T-helper 22 cell (primary cell): ENCODE data around the gene CEP72.
"Not testable (repeated sequence)": the region's sequence is repeated elsewhere in the genome, so short reads cannot be mapped to it uniquely, and the experiment has no call there.

Source experiments
- DNase-seq: peaks from one replicate; pipeline ENCODE4 v3.0.0-alpha.2; 2020; ENCODE audit warnings: low read depth

CEP72 gene

GRCh38 chr5:618450-618849 lies 6.3 kb downstream of the CEP72 start:
- no peak for DNase-seq

GRCh38 chr5:619444-619843 lies 7.3 kb downstream of the CEP72 start:
- no peak for DNase-seq

DNA sequence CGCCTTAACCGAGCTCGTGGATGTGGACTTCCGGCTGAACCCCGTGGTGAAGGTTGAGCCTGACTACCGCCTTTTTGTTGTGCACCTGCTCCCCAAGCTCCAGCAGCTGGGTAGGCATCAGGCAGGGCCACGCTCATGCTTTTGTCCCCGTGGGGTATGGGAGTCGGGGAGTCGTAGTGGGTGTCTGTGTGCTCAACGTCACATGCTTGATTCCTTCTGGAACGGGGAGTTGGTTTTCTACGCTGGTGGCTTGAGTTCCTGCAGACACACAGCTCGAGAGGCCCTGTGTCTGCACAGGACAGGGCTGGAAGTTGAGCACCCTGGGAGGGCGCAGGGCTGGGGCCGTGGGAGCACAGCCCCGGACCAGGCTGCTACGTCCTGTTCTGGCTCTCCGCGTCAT lies 8.0 kb downstream of the CEP72 start:
- no peak for DNase-seq

- no peak for DNase-seq
Measured at GRCh38 chr5:620586-621180, 8.5 kb downstream of the CEP72 start.

DNA sequence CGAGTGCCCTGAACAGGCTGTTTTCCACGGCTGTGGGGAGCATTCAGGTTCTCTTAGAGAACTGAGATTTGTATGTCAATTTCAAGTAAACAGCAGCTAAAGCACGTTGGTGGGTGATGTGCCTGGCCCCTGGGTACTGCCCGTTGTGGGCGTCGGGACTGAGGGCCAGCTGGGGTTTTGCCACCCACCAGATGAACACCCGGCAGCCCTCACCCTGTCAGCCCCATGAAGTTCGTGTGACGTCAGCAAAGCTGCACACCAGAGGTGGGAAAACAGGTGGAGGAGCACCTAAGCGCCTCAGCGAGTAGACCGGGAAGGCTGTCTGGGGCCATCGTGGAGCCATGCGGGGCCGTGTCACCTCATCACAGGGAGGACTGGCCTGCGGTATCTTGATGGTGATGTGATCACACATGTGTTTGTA lies 9.2 kb downstream of the CEP72 start:
- DNase-seq = no peak

DNA sequence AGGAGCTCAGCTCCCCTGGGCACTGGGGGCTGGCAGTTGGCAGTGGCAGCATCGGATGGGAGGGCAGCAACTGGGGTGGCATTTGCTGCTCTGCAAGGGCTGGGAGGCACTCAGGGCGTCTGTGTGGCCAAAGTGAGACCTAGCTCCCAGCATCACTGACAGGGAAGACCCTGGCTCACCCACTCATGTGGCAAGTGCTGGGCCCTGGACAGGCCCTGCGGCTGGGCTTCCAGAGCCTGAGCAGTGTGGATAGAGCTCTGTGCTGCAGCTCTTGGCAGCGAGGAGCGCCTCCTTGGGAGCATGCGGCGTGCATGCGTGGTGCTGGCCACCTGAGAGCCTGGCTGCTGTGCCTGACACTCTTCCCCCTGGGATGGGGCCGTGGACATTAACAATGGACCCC lies 10.2 kb downstream of the CEP72 start:
- DNase-seq = no peak

GRCh38 chr5:622946-623522 lies 10.9 kb downstream of the CEP72 start:
- no peak for DNase-seq

DNA sequence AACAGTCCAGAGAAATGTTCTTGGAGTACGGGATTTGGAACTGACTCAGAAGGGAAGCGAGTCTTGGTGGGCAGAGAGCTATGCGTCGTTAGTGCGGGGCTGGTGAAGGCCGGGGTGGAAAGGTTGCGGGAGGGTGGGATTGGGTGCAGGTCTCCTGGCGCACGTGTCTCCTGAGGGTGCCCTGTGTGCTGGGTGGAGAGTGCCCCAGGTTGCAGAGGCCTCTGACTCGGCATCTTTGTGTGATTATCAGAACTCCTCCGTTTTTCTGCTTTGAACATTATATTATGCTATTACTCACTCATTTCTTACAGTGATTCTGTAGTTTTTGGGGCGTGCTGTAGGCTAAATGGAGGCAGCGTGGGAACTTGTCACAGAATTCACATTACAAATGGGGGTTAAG lies 11.4 kb downstream of the CEP72 start:
- DNase-seq = no peak

GRCh38 chr5:624118-624950 lies 12.2 kb downstream of the CEP72 start:
- DNase-seq = no peak

DNA sequence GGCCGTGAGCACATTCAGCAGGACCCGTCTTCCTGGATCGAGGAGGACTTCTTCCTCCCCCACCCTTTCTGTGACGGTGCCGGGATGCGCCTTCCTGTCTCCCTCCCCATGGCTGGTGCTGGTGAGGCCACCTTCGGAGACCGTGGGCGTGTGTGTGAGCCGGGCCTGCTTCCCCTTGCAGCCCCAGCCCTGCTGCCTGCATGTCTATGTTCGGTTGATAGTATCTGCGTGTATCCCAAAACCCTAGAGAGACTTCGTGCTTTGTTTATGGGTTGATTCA lies 12.8 kb downstream of the CEP72 start:
- DNase-seq = no peak

- DNase-seq = no peak
Measured at GRCh38 chr5:625516-625915, 13.4 kb downstream of the CEP72 start.

DNA sequence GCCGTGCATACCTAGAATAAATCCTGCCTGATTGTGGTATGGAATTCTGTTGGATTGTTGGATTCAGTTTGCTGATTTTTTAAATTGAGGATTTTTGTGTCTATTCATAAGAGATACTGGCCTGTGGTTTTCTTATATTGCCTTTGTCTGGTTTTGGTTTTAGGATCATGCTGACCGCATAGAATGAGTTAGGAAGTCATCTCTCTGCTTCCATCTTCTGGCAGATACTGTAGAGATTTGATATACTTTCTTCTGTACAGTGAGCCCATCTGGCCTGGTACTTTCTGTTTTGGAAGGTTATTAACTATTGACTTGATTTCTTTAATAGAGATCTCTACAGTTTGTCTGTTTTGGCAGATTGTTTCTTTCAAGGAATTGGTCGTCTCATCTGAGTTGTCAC lies 14.7 kb downstream of the CEP72 start:
- DNase-seq = no peak

- DNase-seq = no peak
Measured at GRCh38 chr5:627840-628239, 15.7 kb downstream of the CEP72 start.

DNA sequence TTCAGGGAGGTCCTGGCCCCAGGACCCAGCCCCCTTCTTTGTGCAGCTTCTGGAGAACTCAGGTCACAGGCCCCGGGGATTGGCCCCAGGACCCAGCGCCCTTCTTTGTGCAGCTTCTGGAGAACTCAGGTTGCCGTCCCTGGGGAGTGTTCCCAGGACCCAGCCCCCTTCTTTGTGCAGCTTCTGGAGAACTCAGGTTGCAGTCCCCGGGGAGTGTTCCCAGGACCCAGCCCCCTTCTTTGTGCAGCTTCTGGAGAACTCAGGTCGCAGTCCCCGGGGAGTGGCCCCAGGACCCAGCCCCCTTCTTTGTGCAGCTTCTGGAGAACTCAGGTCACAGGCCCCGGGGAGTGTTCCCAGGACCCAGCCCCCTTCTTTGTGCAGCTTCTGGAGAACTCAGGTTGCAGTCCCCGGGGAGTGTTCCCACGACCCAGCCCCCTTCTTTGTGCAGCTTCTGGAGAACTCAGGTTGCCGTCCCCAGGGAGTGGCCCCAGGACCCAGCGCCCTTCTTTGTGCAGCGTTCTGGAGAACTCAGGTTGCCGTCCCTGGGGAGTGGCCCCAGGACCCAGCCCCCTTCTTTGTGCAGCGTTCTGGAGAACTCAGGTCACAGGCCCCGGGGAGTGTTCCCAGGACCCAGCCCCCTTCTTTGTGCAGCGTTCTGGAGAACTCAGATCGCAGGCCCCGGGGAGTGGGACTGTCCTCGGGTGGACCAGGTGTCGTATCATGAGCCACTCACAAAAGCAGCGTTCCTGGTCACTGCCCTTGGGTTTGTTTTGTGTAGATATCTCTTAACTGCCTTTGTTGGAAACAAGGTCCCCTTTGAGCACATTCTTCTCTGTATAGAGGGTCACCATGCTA lies 16.4 kb downstream of the CEP72 start:
- not testable (repeated sequence) for DNase-seq

DNA sequence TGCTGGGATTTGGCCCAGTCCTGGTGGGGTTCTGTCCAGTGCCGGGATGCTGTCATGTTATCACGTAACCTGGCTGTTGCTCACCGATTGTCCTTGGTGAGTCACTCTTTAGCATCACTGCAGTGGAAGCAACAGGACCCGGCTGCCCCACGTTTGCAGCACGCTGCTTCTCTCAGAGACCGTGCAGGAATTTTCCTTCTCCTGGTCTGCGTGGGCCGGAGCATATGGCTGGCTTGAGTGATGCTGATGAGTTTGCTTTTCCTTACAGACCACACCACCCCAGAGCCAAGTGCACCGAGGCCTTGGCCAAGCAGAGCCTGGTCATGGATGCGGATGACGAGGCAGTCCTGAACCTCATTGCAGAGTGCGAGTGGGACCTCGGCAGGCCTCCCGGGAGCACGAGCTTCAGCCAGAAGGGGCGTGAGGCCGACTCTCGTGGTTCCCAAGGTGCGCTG lies 21.4 kb downstream of the CEP72 start:
- no peak for DNase-seq

- DNase-seq = no peak
Measured at GRCh38 chr5:634191-634590, 22.1 kb downstream of the CEP72 start.

- DNase-seq = no peak
Measured at GRCh38 chr5:635306-636055, 23.3 kb downstream of the CEP72 start.

DNA sequence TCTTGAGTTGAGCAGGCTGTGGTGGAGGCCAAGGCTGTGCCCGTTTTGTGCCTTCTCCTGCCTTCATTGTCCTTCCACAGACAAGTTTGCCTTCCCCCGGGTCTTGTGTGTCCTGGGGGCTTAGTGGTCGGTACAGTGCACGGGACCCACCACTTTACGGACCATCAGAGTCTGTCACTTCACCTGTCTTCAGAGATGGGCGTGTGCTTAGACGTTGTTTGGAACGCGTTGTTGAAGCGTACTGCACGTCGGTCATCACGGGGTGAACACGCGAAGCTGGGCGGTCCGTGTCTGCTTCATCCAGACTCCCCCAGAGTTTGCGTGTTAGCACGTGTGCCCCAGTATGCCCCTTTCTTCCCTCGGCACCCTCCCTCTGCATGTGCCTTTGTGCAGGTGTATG lies 24.8 kb downstream of the CEP72 start:
- no peak for DNase-seq

GRCh38 chr5:637581-638450 lies 25.7 kb downstream of the CEP72 start:
- DNase-seq = no peak

GRCh38 chr5:638501-639252 lies 26.5 kb downstream of the CEP72 start:
- DNase-seq = no peak
